Naive thymus-derived CD8-positive, alpha-beta T cell (primary cell): ENCODE results near the gene CNOT8. TPM values are rescaled to one million over a fixed set of nuclear protein-coding genes. Genes with fewer than 3 reads are reported as not detected.
A peak's percentile ranks its signal among the peaks of the same experiment; 100 is the strongest.

ENCODE experiments used
- ATAC-seq, 2 donors: fragments of 150-1000 bp; cut with Tn5 transposase in 1 of 2; sonication (Bioruptor Pico), chemical (Tn5 transposase) in 1 of 2; 1 replicate in 1 of 2; 2 replicates in 1 of 2; pipeline ENCODE4 v1.10.0; 2021; ENCODE audit warnings: mild to moderate bottlenecking in 2 of 2, moderate library complexity in 2 of 2
- POLR2A ChIA-PET: fragments of 350-600 bp; sonication (Branson Sonifier 250); formaldehyde crosslinking; loops from one replicate; lab custom pipeline; 2021; ENCODE audit warnings: antibody characterized with exemption; lab: Charles Lee
- DNase-seq, 10 donors: peaks; one replicate each; pipeline versions ENCODE4 v3.0.0 to v3.0.0-alpha.2; 2020 to 2022
- H3K27ac Mint-ChIP-seq, 10 donors: one replicate each; pipeline ENCODE4 v1.8.0; 2020 to 2022; ENCODE audit warnings: mild to moderate bottlenecking in 10 of 10, mixed read lengths in 10 of 10, moderate library complexity in 4 of 10, inconsistent platforms in 1 of 10
- H3K27me3 Mint-ChIP-seq, 5 donors: one replicate each; pipeline ENCODE4 v1.8.0; 2021 to 2022; ENCODE audit warnings: mixed read lengths in 5 of 5
- H3K36me3 Mint-ChIP-seq, 3 donors: one replicate each; pipeline ENCODE4 v1.8.0; 2020 to 2022; ENCODE audit warnings: mixed read lengths in 3 of 3, mild to moderate bottlenecking in 2 of 3, inconsistent platforms in 1 of 3
- H3K4me1 Mint-ChIP-seq, 4 donors: one replicate each; pipeline ENCODE4 v1.8.0; 2021 to 2022; ENCODE audit warnings: mixed read lengths in 4 of 4
- H3K4me3 Mint-ChIP-seq, 10 donors: one replicate each; pipeline ENCODE4 v1.8.0; 2020 to 2022; ENCODE audit warnings: mild to moderate bottlenecking in 10 of 10, mixed read lengths in 10 of 10, moderate library complexity in 6 of 10, inconsistent platforms in 1 of 10
- H3K9me3 Mint-ChIP-seq, 9 donors: one replicate each; pipeline ENCODE4 v1.8.0; 2020 to 2022; ENCODE audit warnings: mixed read lengths in 9 of 9, mild to moderate bottlenecking in 3 of 9, inconsistent platforms in 1 of 9, moderate library complexity in 1 of 9
- polyA plus RNA-seq, 3 donors: library from polyadenylated mRNA; unstranded; fragments of 300-500 nt; fragmentation: Illumina TruSeq; gene quantifications; one replicate each; pipeline ENCODE4 v1.2.3, GENCODE V29; 2021
- total RNA-seq, 8 experiments: library from RNA in 2 of 8; stranded (reverse) in 2 of 8; gene quantifications; one replicate each; pipeline ENCODE4 v1.2.3 and lab custom pipeline; 2021 to 2026

The CNOT8 gene
- total and polyA plus RNA-seq, 5 experiments from 2014 or later = 112 to 157 (median 134) TPM

DNA sequence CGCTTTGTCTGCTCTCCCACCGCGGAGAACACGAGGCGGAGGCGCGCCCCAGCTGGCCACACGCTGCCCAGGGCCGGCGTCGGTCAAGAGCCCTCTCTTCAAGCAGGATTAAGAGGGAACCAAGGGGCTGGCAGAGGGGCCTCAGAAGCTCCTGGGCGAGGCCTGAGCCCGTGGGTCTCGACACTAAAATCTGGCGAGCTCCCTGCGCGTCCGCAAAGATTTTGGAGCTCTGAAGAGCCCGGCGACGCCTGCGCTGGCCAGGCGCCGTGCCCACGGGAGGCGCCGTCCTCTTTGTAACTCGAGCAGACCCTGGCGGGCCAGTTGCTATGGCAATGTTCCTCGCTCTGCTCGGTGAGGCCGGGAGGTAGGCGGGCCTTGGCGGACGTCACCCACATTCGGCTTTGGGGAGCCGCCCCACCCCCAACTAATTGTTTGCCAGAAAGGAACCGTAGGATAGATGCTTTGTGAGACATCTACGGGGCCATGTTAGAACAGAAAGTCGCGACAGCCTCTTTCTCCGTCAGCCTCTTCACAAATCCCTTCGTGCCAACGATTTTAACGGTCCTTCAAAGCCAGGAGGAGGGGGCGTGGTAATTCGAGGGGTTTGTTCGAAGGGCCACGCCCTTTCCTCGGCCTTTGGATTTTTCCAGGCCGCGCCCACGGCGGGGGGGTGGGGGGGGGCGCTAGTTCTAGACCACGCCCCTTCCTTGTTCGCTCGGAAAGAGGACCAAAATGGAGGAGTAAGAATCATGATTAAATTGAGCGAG, 714 bp upstream of the CNOT8 start:
- POLR2A ChIA-PET = interaction anchor here (0.7 to 2.8 kb wide), 13 partner anchors 10 to 104 kb away, joined by 3 to 13 read pairs (median 4); partner anchors contain the start of genes GEMIN5 and LARP1
- peak overlapping the region; percentile 91 to 100 (median 99) for H3K27ac Mint-ChIP-seq
- H3K4me3 Mint-ChIP-seq = peak overlapping the region; percentile 87 to 97 (median 95)
- H3K36me3 Mint-ChIP-seq = peaks cover 0 to 17% (median 0%) of the 10 kb centered on the region in 3 donors
- H3K9me3 Mint-ChIP-seq = no peaks in the 10 kb centered on the region
- peaks cover 26 to 42% (median 38%) of the 10 kb centered on the region in 4 donors for H3K4me1 Mint-ChIP-seq
- no peaks in the 10 kb centered on the region for H3K27me3 Mint-ChIP-seq
- DNase-seq (peak; percentile 73 to 97 (median 90)), ATAC-seq (peak; percentile 64 to 69)

DNA sequence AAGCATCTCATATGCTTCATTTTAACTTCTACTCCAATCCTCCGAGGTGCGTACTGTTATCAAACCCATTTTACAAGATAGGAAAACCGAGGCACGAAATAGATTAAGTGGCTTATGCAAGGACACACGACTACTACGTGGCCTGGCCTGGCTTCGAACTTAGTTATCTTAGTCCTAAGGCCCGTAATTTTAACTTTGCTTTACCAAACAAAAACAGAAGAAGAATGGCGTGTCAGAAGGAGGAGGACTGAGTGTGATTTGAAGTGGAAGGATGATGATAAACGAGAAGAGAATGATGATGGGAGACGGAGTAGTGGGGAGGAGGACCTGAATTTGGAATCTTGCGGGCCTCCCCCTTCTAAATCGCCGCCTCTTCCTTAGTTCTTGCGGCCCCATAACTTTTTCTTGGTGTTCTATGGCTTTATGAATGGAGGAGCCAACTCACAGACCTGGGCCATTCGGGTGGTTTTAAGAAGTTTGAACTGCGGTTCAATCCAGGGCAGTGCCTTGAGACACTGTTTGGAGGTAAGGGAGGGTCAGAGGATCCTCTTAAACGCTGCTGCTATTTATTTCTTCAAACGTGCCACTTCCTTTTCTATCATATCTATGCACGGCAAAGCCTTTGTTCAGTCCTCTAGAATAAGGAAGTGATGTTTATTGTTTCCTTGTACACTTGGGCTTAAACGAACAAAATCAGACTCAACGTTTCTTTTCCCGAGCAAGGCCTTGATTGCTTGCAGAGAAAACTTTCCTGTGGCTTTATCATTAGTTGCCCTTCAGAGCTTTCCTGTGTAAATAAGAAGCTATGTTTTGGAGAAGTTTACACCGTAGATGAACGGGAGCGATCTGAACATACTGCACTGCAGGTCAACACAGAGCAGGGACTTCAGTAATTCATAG, 795 bp downstream of the CNOT8 start:
- H3K4me1 Mint-ChIP-seq = peaks cover 32 to 53% (median 46%) of the 10 kb centered on the region in 4 donors

DNA sequence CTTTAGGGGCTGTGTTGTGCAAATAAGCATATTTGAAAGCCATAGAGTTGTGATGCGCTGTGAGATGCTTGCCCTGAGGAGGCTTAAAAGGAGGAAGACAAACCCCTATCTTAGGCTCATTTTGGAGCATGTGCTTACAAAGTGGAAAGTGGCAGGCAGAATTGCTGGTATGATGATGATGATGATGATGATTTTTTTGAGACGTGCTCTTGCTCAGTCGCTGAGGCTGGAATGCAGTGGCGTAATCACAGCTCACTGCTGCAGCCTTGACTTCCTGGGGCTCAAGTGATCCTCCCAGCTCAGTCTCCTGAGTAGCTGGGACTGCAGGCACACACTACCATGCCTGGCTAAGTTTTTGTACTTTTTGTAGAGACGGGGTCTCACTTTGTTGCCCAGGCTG, 1.7 kb downstream of the CNOT8 start:
- POLR2A ChIA-PET = interaction anchor here (0.9 to 1.0 kb wide), 2 partner anchors 100 to 209 kb away, joined by 3 to 4 read pairs; no protein-coding TSS in a partner anchor
- peak overlapping the region; percentile 87 to 97 (median 95) for H3K4me3 Mint-ChIP-seq
- DNase-seq (no peak), ATAC-seq (no peak)
- H3K4me1 Mint-ChIP-seq = peaks cover 32 to 59% (median 49%) of the 10 kb centered on the region in 4 donors
- peaks cover 0 to 40% (median 3%) of the 10 kb centered on the region in 3 donors for H3K36me3 Mint-ChIP-seq
- peak overlapping the region; percentile 91 to 100 (median 99) for H3K27ac Mint-ChIP-seq
- H3K9me3 Mint-ChIP-seq = no peaks in the 10 kb centered on the region
- no peaks in the 10 kb centered on the region for H3K27me3 Mint-ChIP-seq

More for the DNA sequence above, 795 bp downstream of the CNOT8 start:
- Mint-ChIP-seq H3K27ac (peak overlapping the region; percentile 91 to 100 (median 99)), H3K36me3 (peaks cover 0 to 31% (median 3%) of the 10 kb centered on the region in 3 donors), H3K27me3 (no peaks in the 10 kb centered on the region), H3K9me3 (no peaks in the 10 kb centered on the region), H3K4me3 (peak overlapping the region; percentile 87 to 97 (median 95))
- ATAC-seq = no peak
- POLR2A ChIA-PET = interaction anchor here (0.6 to 2.8 kb wide), 9 partner anchors 30 to 105 kb away, joined by 3 to 13 read pairs (median 4); partner anchors contain the start of gene LARP1
- peak in 4 of 10 donors; percentile 15 to 51 (median 39) for DNase-seq

DNA sequence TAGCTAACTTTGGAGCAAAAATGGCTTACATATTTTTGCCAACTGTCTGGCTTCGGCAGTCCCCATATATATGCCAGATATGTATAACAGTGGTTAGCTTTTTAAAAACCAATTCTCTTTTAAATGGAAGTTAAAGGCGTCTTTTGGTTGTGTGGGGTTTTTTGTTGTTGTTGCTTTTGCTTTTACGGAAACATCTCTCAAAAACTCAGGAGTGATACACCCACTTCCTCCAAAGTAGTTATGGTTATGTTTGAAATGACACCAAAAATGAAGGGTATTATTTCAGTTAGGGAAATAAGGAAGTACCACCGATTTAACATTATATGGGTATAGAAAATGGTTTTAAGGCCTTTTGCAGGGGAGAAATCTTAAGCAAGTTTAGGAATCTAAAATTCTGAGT, 2.3 kb downstream of the CNOT8 start:
- H3K27ac Mint-ChIP-seq = peak overlapping the region; percentile 91 to 100 (median 99)
- ATAC-seq (no peak), DNase-seq (no peak)
- peaks cover 0 to 47% (median 7%) of the 10 kb centered on the region in 3 donors for H3K36me3 Mint-ChIP-seq
- H3K4me1 Mint-ChIP-seq = peaks cover 34 to 63% (median 51%) of the 10 kb centered on the region in 4 donors
- H3K27me3 Mint-ChIP-seq = no peaks in the 10 kb centered on the region
- no peaks in the 10 kb centered on the region for H3K9me3 Mint-ChIP-seq
- peak overlapping the region; percentile 87 to 97 (median 95) for H3K4me3 Mint-ChIP-seq
- POLR2A ChIA-PET = interaction anchor here (1.0 kb wide), 1 partner anchor 210 kb away, joined by 4 read pairs; no protein-coding TSS in a partner anchor

DNA sequence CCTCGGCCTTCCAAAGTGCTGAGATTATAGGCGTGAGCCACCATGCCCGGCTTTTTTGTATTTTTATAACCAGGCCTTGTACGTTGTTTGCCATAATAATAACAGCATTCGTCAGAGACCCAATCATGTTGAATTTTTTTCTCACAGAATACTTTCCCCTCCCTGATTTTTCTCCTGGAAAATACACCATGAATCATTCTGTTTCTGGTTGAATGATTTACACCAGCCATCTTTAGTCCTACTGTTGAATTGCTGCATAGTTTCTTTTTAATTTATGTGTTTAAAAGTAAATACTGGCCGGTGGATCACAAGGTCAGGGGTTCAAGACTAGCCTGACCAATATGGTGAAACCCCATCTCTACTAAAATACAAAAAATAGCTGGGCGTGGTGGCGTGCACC, 3.5 kb downstream of the CNOT8 start:
- Mint-ChIP-seq H3K9me3 (no peaks in the 10 kb centered on the region), H3K36me3 (peaks cover 0 to 58% (median 12%) of the 10 kb centered on the region in 3 donors), H3K4me1 (peaks cover 33 to 64% (median 50%) of the 10 kb centered on the region in 4 donors), H3K27me3 (no peaks in the 10 kb centered on the region), H3K4me3 (peak overlapping the region; percentile 22 to 97 (median 76)), H3K27ac (peak overlapping the region in 8 of 10 donors; percentile 63 to 91 (median 76))
- ATAC-seq (no peak), DNase-seq (no peak)
- POLR2A ChIA-PET = no interaction called here

DNA sequence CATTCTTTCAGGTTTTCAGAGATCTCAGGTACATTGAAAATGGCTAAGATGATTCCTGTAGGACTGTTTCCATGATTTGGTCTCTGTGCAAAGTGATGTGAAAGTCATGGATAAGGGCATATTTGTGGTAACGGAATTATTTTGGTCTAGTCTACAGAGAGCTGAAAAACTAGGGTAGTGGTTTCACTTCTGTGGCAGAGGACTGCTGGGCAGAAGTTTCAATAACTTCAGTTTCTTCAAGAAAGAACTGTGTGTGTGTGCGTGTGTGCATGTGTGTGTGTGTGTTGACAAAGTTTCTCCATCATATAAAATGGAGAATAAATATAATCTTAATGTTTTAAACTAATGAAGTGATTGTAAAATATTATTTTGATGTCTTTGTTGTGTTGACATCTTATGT, 4.3 kb downstream of the CNOT8 start:
- ATAC-seq (no peak), DNase-seq (no peak)
- Mint-ChIP-seq H3K4me3 (peak overlapping the region in 8 of 10 donors; percentile 17 to 92 (median 56)), H3K27me3 (no peaks in the 10 kb centered on the region), H3K4me1 (peaks cover 34 to 65% (median 49%) of the 10 kb centered on the region in 4 donors), H3K9me3 (no peaks in the 10 kb centered on the region), H3K27ac (peak overlapping the region; percentile 34 to 91 (median 74)), H3K36me3 (peaks cover 0 to 64% (median 12%) of the 10 kb centered on the region in 3 donors)
- POLR2A ChIA-PET = no interaction called here

DNA sequence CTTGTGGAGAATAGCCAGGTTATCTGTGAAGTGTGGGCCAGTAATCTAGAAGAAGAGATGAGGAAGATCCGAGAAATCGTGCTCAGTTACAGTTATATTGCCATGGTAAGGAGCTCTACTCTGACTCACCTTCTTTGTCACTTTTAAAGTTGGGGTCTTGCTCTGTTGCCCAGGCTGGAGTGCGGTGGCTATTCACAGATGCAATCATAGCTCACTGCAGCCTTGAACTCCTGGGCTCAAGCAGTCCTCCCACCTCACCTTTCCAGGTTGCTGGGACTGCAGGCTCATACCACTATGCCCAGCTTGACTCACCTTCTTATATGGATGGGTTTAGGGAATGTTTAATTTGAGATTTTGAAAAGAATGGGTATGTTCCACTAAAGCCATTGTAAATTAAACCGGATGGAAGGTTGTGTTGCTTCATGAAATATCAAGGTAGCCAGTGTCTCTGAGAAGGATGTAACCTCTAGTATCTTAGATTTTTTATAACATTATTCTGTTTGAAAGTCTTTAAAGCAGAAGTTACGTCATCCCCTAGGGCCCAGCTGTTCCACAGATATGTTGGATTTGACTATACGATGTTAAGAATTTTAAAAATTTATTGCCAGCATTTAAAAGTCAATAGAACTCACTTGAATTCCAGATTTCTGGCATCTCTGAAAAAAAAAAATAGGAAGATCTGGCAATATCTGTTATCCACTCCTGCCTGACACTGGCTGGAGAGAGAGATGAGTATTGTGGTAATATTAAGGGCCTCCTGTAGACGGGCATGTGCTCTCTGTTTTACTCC, 5.1 kb downstream of the CNOT8 start:
- H3K36me3 Mint-ChIP-seq = peaks cover 0 to 71% (median 12%) of the 10 kb centered on the region in 3 donors
- DNase-seq = no peak
- POLR2A ChIA-PET = no interaction called here
- H3K4me1 Mint-ChIP-seq = peaks cover 32 to 67% (median 50%) of the 10 kb centered on the region in 4 donors
- H3K27ac Mint-ChIP-seq = peak overlapping the region; percentile 19 to 91 (median 57)
- peak overlapping the region in 5 of 10 donors; percentile 8 to 92 (median 24) for H3K4me3 Mint-ChIP-seq
- no peak for ATAC-seq
- H3K27me3 Mint-ChIP-seq = no peaks in the 10 kb centered on the region
- H3K9me3 Mint-ChIP-seq = no peaks in the 10 kb centered on the region

DNA sequence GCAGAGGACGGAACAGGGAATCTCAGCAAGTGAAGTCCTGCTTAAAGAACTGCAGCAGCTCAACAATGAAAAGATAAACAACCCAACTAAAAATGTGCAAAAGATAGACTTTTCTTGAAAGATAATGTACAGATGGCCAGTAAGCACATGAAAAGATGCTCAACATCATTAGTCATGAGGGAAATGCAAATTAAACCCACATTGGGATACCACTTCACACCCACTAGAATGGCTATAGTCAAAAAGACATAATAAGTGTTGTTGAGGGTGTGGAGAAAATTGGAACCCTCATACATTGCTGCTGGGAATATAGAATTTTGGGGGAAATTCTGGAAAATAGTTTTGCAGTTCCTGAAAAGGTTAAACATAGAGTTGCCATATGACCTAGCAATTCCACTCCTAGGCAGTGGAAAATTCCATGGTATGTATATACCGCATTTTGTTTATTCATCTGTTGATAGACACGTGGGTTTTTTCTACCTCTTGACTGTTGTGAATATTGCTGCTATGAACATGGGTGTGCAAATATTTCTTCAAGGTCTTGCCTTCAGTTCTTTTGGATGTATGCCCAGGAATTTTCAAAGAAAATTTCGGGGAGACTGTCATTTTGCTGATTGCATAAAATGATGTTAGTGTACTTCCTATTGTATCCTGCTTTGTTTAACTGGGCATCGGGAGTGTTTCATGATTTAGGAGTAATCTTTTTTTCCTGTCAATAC, 7.2 kb downstream of the CNOT8 start:
- ATAC-seq = no peak
- H3K4me1 Mint-ChIP-seq = peaks cover 23 to 53% (median 42%) of the 10 kb centered on the region in 4 donors
- peaks cover 0 to 83% (median 12%) of the 10 kb centered on the region in 3 donors for H3K36me3 Mint-ChIP-seq
- POLR2A ChIA-PET = no interaction called here
- H3K4me3 Mint-ChIP-seq = no peak overlapping the region
- H3K27me3 Mint-ChIP-seq = no peaks in the 10 kb centered on the region
- peak overlapping the region in 7 of 10 donors; percentile 2 to 71 (median 39) for H3K27ac Mint-ChIP-seq
- no peak for DNase-seq
- H3K9me3 Mint-ChIP-seq = no peaks in the 10 kb centered on the region

DNA sequence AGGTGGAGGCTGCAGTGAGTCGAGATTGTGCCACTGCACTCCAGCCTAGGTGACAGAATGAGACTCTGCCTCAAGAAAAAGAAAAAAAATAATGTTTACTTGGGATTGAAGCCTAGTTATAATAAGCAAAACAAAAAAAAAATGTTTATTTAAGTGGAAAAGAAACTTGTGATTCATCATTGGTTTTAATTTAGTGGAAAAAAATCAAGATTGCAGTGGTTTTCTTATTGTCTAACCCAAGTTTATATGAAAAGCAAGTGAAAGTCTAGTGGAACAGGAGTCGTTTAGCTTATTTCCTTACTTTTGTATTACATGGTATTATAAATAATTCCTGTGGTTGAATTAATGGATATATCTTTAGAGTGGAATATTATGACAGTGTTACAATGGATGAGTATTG, 8.4 kb downstream of the CNOT8 start:
- ATAC-seq (no peak), DNase-seq (no peak)
- Mint-ChIP-seq H3K4me1 (peaks cover 18 to 47% (median 31%) of the 10 kb centered on the region in 4 donors), H3K4me3 (no peak overlapping the region), H3K27me3 (no peaks in the 10 kb centered on the region), H3K27ac (peak overlapping the region in 6 of 10 donors; percentile 1 to 43 (median 20)), H3K36me3 (peaks cover 0 to 86% (median 16%) of the 10 kb centered on the region in 3 donors), H3K9me3 (no peaks in the 10 kb centered on the region)
- POLR2A ChIA-PET = no interaction called here

DNA sequence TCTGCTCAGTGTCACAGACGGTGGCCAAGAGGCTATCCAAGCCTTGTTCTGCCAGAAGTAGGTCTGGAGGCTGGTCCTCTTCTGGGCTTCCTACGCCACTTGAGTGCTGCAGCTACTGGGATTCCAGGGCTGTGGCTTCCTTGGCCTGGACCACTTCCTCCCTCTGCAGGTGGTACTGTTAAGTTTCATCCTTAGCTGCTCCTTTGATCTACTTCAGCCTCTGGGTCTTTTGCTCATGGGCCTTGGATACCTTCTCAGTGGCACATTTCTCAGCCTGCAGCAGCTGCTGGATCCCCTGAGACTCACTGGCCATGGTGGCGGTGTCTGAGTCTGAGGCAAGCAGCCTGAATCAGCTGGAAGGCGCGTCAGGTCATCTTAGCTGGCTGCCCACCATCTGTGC, 10.3 kb downstream of the CNOT8 start:
- peaks cover 5 to 32% (median 17%) of the 10 kb centered on the region in 4 donors for H3K4me1 Mint-ChIP-seq
- POLR2A ChIA-PET = interaction anchor here (0.5 to 1.8 kb wide), 4 partner anchors 8 to 832 kb away, joined by 3 to 4 read pairs (median 4); no protein-coding TSS in a partner anchor
- ATAC-seq = peak; percentile 53 to 60
- peak overlapping the region in 6 of 10 donors; percentile 15 to 59 (median 45) for H3K27ac Mint-ChIP-seq
- peaks cover 7 to 87% (median 22%) of the 10 kb centered on the region in 3 donors for H3K36me3 Mint-ChIP-seq
- H3K27me3 Mint-ChIP-seq = no peaks in the 10 kb centered on the region
- H3K9me3 Mint-ChIP-seq = no peaks in the 10 kb centered on the region
- peak overlapping the region in 1 of 10 donors; percentile 32 for H3K4me3 Mint-ChIP-seq
- peak in 4 of 10 donors; percentile 3 to 67 (median 32) for DNase-seq

DNA sequence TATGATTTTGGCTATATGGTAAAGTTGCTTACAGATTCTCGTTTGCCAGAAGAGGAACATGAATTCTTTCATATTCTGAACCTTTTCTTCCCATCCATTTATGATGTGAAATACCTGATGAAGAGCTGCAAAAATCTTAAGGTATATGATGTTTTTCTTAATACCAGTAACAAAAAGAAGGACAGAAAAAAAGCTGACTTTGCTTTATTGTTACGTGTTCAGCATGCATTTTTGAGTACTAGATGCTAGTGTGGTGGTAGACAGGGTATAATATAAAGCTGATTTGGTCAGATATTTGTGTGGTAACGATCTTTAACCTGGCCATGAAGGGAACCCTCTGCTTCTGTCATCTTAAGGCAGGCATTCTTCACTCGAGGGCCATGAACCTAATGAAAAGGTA, 13.3 kb downstream of the CNOT8 start:
- no peaks in the 10 kb centered on the region for H3K27me3 Mint-ChIP-seq
- no peak for ATAC-seq
- no peak overlapping the region for H3K4me3 Mint-ChIP-seq
- H3K4me1 Mint-ChIP-seq = peaks cover 5 to 15% (median 8%) of the 10 kb centered on the region in 4 donors
- POLR2A ChIA-PET = no interaction called here
- peak overlapping the region in 2 of 10 donors; percentile 45 to 59 for H3K27ac Mint-ChIP-seq
- peaks cover 0 to under 1% (median 0%) of the 10 kb centered on the region in 9 donors for H3K9me3 Mint-ChIP-seq
- H3K36me3 Mint-ChIP-seq = peaks cover 26 to 86% (median 29%) of the 10 kb centered on the region in 3 donors
- no peak for DNase-seq
